GM21786 (cell line): ENCODE measurements around the gene HTR3C.
"Not testable (repeated sequence)": the region's sequence is repeated elsewhere in the genome, so short reads cannot be mapped to it uniquely, and the experiment has no call there.

Experiments used
- ATAC-seq: cut with Tn5 transposase; IDR thresholded peaks from one replicate; pipeline ENCODE4 v1.9.1; 2021; ENCODE audit not compliant: unreplicated experiment

HTR3C gene

DNA sequence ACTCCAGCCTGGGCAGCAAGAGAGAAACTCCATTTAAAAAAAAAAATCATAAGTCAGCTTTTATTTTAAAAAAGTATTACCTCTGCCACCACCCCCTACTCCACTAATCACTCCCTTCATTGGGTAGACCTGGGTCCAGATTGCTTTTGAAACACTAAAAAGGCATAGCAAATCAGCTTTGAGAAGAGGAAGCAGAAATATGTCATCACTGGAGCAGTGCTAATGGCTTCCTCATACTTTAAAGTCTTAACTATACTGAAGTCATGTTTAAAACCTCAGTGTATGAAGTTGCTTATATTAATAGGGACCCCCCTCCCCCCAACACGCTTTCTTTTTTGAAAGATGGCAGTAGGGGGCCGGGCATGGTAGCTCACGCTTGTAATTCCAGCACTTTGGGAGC, 22.3 kb upstream of the HTR3C start:
- ATAC-seq = no peak

GRCh38 chr3:184031187-184031792, 21.6 kb upstream of the HTR3C start, which contains the start of gene HTR3D:
Gene HTR3D (plus strand): TSS chr3:184031742. CDS start chr3:184031742, 0 bp downstream.
- ATAC-seq = no peak

- no peak for ATAC-seq
These were observed 15.0 kb upstream of the HTR3C start for GRCh38 chr3:184037816-184038215.

- not testable (repeated sequence) for ATAC-seq
These were observed 14.5 kb upstream of the HTR3C start for GRCh38 chr3:184038307-184038706.

GRCh38 chr3:184039414-184039813, 13.4 kb upstream of the HTR3C start:
- ATAC-seq = no peak

GRCh38 chr3:184040010-184040409, 12.8 kb upstream of the HTR3C start:
- ATAC-seq = no peak

- ATAC-seq = no peak
These were observed 10.2 kb upstream of the HTR3C start for GRCh38 chr3:184042617-184043016.

- ATAC-seq = no peak
These were observed 6.9 kb upstream of the HTR3C start for GRCh38 chr3:184045995-184046394.

DNA sequence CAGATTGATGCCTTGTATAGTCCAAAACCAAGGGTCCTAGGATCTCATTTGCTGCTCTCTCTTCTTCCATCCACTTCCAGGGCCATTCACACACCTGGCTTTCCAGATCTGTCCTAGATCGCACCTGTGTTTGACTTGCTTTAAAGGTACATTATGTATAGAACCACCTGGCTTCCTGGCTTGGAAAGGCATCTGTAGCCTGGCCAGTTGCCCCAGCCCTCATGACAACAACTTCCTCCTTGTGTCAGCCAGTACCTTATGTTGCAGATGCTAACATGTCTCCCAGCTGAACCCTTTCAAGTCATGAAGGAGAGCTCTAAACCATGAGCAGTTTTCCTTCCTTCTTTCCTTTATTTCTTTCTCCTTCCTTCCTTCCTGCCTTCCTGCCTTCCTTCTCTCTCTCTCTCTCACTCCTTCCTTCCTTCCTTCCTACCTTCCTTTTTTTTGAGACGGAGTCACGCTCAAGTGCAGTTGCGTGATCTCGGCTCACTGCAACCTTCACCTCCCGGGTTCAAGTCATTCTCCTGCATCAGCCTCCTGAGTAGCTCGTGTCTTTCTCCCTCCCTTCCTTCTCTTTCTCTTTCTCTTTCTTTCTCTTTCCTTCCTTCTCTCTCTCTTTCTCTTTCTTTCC, 2.5 kb upstream of the HTR3C start:
- no peak for ATAC-seq

- no peak for ATAC-seq
These were observed 5.2 kb downstream of the HTR3C start for GRCh38 chr3:184058029-184058428.

DNA sequence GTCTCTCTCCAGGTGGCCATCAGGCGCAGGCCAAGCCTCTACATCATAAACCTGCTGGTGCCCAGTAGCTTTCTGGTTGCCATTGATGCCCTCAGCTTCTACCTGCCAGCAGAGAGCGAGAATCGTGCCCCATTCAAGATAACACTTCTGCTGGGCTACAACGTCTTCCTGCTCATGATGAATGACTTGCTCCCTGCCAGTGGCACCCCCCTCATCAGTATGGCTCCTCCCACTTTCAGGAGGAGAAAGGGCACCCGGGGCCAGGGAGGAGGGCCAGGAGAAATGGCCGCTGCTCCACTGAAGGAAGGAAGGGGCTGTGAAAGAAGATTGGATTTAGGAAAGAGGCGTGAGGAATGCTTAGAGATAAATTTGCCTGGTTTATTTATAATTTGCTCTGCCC, 6.6 kb downstream of the HTR3C start:
- ATAC-seq = no peak

GRCh38 chr3:184062637-184063036, 9.8 kb downstream of the HTR3C start:
- no peak for ATAC-seq

DNA sequence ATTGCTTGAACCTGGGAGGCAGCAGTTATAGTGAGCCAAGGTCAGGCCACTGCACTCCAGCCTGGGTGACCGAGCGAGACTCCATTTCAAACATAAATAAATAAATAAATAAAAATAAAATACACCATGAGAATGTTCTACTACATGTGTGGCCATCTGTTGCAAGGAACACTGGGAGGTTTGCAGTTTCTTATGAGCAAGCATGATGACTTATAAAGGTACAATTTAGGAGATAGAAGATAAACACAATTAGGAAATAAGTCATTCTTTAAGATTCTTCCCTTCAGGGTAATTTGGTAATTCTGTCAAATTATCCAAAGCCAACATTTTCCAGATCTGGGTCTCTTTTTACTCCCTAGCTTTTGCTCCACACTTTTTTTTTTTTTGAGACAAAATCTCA, 13.4 kb downstream of the HTR3C start:
- ATAC-seq = no peak

DNA sequence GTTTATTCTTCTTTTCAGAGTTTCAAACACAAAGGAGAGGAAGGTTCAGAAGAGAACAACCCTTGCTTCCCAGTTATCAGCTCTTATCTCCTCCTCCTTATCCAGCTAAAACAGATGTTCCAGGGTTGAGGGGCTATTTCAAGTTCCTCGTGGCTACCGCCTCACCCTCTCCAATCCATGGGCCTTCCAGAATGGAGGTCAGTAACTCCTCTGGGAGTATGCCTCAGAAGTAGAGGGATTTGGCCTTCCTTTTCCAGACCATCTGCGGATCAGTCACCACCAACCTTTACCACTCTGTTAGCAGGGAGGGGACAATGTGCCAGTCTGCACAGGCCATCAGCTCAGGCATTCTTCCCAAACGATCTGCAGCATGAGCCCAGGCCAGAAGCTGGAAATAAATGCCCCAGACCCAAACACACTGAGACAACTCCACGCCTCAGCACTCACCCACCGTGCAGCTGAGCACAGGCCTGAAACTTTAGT, 14.8 kb downstream of the HTR3C start:
- no peak for ATAC-seq

DNA sequence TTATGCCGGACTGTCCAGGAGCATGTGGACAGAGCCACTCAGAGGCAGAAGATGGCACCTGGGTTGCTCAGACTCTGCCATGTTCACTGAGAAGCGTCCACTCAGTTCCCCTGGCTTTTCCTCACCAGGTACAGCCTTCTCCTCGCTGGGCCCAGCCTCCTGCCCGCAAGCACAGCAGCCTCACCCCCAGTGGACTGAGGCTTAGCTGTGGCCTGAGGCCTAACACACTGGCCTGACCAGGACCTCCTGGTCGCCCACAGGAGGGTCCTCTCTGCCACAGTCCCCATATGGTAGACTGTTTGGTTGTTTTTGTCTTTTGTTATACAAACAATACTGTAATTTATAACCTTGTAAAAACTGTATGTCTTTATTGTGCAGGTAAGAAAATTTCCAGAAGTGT, 15.5 kb downstream of the HTR3C start:
- ATAC-seq = no peak

GRCh38 chr3:184071142-184071541, 18.3 kb downstream of the HTR3C start:
- not testable (repeated sequence) for ATAC-seq

GRCh38 chr3:184073621-184074020, 20.8 kb downstream of the HTR3C start:
- no peak for ATAC-seq

- no peak for ATAC-seq
These were observed 23.1 kb downstream of the HTR3C start for GRCh38 chr3:184075901-184076300.

- no peak for ATAC-seq
These were observed 25.0 kb downstream of the HTR3C start for GRCh38 chr3:184077881-184078280.

GRCh38 chr3:184078851-184079250, 26.0 kb downstream of the HTR3C start:
- no peak for ATAC-seq

DNA sequence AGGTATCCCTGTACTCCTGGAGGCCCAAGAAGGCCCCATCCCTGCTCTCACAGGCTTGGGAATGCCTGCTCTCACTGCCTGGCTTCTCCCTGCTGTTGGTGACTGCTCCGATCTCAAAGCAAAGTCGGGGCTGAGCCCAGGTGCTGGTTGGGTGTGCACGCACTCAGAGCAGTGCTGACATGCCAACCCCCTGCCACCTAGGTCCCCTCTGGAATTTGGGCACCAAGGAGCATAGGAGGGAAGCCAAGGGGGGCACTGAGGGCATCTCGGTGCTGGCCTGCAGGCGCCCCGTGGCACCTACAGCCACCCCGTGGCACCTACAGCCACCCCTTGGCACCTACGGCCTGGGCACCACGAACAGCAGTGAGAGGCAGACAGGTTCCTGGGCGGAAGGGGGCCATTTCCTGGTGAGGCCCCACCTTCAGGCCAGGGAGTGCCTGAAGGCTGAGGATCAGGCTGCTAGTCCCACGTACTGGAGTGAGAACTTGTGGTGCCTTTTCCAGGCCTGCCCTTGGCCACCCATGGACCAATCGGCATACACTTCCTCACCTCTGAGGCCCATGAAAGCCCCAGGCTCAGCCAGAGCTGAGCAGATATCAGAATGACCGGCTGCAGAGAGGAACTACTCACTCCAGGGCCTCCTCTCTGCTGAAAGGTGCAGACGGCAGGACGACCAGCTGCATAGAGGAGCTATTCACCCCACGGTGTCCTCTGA, 28.4 kb downstream of the HTR3C start:
- ATAC-seq = no peak

- ATAC-seq = no peak
These were observed 29.2 kb downstream of the HTR3C start for GRCh38 chr3:184082034-184082433.
